GM12878 (cell line): ENCODE results near the gene OR51I2. TPM values are rescaled to one million over a fixed set of nuclear protein-coding genes. Genes with fewer than 3 reads are reported as not detected.

Source experiments
- ATAC-seq: fragments of 200-7000 bp; cut with Tn5 transposase; 3 replicates; pipeline ENCODE4 v1.9.1; 2020; ENCODE audit warnings: mild to moderate bottlenecking, moderate library complexity
- BruUV-seq: library from RNA; stranded (reverse); fragments of 400-500 nt; replicated peaks from 2 replicates; lab custom pipeline; 2021; lab: Mats Ljungman, UMichigan
- CTCF ChIA-PET: fragments of 300-600 bp; sonication (Branson Sonifier 250); formaldehyde crosslinking; extraction: SDS; loops from one replicate; lab custom pipeline; 2021; ENCODE audit warnings: inconsistent platforms; lab: Yijun Ruan, JAX
- POLR2A ChIA-PET: fragments of 350-600 bp; formaldehyde crosslinking; extraction: SDS; loops from one replicate; lab custom pipeline; 2021; ENCODE audit warnings: inconsistent platforms; lab: Charles Lee
- RAD21 ChIA-PET: fragments of 300-600 bp; sonication (Branson Sonifier 250); formaldehyde crosslinking; loops from one replicate; lab custom pipeline; 2023; ENCODE audit warnings: antibody characterized with exemption; ENCODE audit not compliant: unreplicated experiment; lab: Charles Lee
- SMC1A ChIA-PET: fragments of 300-600 bp; sonication (Branson Sonifier 250); formaldehyde crosslinking; loops from one replicate; lab custom pipeline; 2023; ENCODE audit not compliant: unreplicated experiment, uncharacterized antibody; lab: Charles Lee
- DNase-seq: peaks from one replicate; pipeline ENCODE4 v3.0.0-alpha.2; 2011; ENCODE audit warnings: low read depth, low spot score
- FAIRE-seq: peaks from 3 replicates; lab custom pipeline; 2011; peaks lifted over from hg19 to GRCh38; lab: Jason Lieb, UNC
- H2AFZ ChIP-seq: 2 replicates; pipeline ENCODE4 v1.6.0; 2011; ENCODE audit warnings: low read depth, low read length, control low read depth; ENCODE audit not compliant: control insufficient read depth
- H3K27ac ChIP-seq: 2 replicates; pipeline ENCODE4 v1.5.1; 2011; ENCODE audit warnings: control low read depth; ENCODE audit not compliant: control insufficient read depth, insufficient read depth
- H3K27me3 ChIP-seq, 2 experiments: replicated peaks in 1 of 2; 2 replicates each; pipeline versions ENCODE4 v1.6.0 to v1.6.1; 2011; ENCODE audit warnings: low read length in 1 of 2; ENCODE audit not compliant: control insufficient read depth in 2 of 2, insufficient read depth in 2 of 2
- H3K36me3 ChIP-seq, 2 experiments: 2 replicates each; pipeline ENCODE4 v1.5.1; 2011; ENCODE audit warnings: low read length in 1 of 2; ENCODE audit not compliant: control insufficient read depth in 2 of 2, insufficient read depth in 2 of 2
- H3K4me1 ChIP-seq: 2 replicates; pipeline ENCODE4 v1.6.1; 2011; ENCODE audit warnings: mild to moderate bottlenecking, low read length, moderate library complexity, mixed read lengths; ENCODE audit not compliant: control insufficient read depth, insufficient read depth
- H3K4me2 ChIP-seq: 2 replicates; pipeline ENCODE4 v1.6.0; 2011; ENCODE audit warnings: control low read depth; ENCODE audit not compliant: control insufficient read depth, insufficient read depth
- H3K4me3 ChIP-seq: fragments of 200-600 bp; sonication (generic); 2 replicates; pipeline ENCODE4 v1.5.1; 2016
- H3K79me2 ChIP-seq: 2 replicates; pipeline ENCODE4 v1.6.0; 2011; ENCODE audit warnings: low read length; ENCODE audit not compliant: control insufficient read depth, insufficient read depth
- H3K9ac ChIP-seq: 2 replicates; pipeline ENCODE4 v1.8.0; 2011; ENCODE audit warnings: low read length, control low read depth, mixed read lengths; ENCODE audit not compliant: control insufficient read depth, insufficient read depth
- H3K9me3 ChIP-seq: replicated peaks from 3 replicates; pipeline ENCODE4 v1.5.1; 2011; ENCODE audit warnings: mild to moderate bottlenecking, low read length; ENCODE audit not compliant: control insufficient read depth, insufficient read depth
- H4K20me1 ChIP-seq: 2 replicates; pipeline ENCODE4 v1.6.0; 2011; ENCODE audit not compliant: control insufficient read depth, insufficient read depth
- NR2C2 ChIP-seq: IDR thresholded peaks from 2 replicates; pipeline ENCODE4 v1.6.1; 2011; ENCODE audit warnings: borderline replicate concordance, low read depth; ENCODE audit not compliant: control insufficient read depth, insufficient read length
- PAX8 ChIP-seq: fragments of 450-650 bp; IDR thresholded peaks from 2 replicates; pipeline ENCODE4 v1.6.1; 2017; ENCODE audit warnings: mild to moderate bottlenecking, moderate library complexity
- RBBP5 ChIP-seq: fragments of 200-600 bp; sonication (generic); conservative IDR thresholded peaks from 2 replicates; pipeline ENCODE4 v1.6.1; 2016
- SIN3A ChIP-seq: IDR thresholded peaks from 2 replicates; pipeline ENCODE4 v1.6.1; 2012; ENCODE audit warnings: low read depth, low read length, improper control_type of control experiment
- ZSCAN29 ChIP-seq: fragments of 450-650 bp; IDR thresholded peaks from 2 replicates; pipeline ENCODE4 v1.6.1; 2017; ENCODE audit warnings: mild to moderate bottlenecking, moderate library complexity
- WGBS: methylation state at CpG from one replicate; pipeline ENCODE4 v1.1.6; 2016; ENCODE audit warnings: low lambda C conversion rate; ENCODE audit not compliant: insufficient replicate concordance, insufficient coverage; ENCODE audit errors: missing lambda C conversion rate; 5-methylcytosine and 5-hydroxymethylcytosine counted together
- in situ Hi-C: fragments of 300-500 bp; cut with MboI; formaldehyde crosslinking; loops from 9 replicates; pipeline ENCODE4 v1.14.3; 2018; ENCODE audit warnings: mixed read lengths
- intact Hi-C: fragments of 100-400 bp; cut with micrococcal nuclease; formaldehyde crosslinking; loops from one replicate; pipeline ENCODE4 v1.14.2; 2022; ENCODE audit not compliant: unreplicated experiment
- polyA plus RNA-seq, 11 experiments: library from polyadenylated mRNA; depleted of rRNA in 4 of 11; unstranded in 6 of 11; stranded (reverse) in 5 of 11; fragments of >200 nt; fragmentation: Nextera tagmentation in 4 of 11; fragmentation: Illumina TruSeq in 1 of 11; extraction: Ambion mirVana in 4 of 11; extraction: Trizol in 1 of 11; gene quantifications; 1 replicate in 1 of 11; 2 replicates in 10 of 11; pipeline versions ENCODE4 v1.2.1 to v1.2.3, GENCODE V29; 2011 to 2016; ENCODE audit warnings: inconsistent platforms in 2 of 11, missing spikeins in 2 of 11, low read depth in 1 of 11
- total RNA-seq, 4 experiments: library from RNA; depleted of rRNA in 3 of 4; stranded (reverse); fragments of >200 nt in 3 of 4; fragmentation: Illumina TruSeq in 1 of 4; extraction: Trizol in 1 of 4; gene quantifications; 2 replicates each; pipeline versions ENCODE4 v1.2.1 to v1.2.3, GENCODE V29; 2013 to 2021
- TF ChIP-seq, protein P1 (sequence below): fragments of 150-350 bp; IDR thresholded peaks from 2 replicates; pipeline ENCODE4 v1.6.1; 2016; ENCODE audit warnings: low read depth, low read length
- TF ChIP-seq, protein P2 (sequence below): fragments of 450-650 bp; conservative IDR thresholded peaks from 2 replicates; pipeline ENCODE4 v1.6.1; 2017; ENCODE audit warnings: mild to moderate bottlenecking, moderate library complexity
- TF ChIP-seq, protein P3 (sequence below): fragments of 450-650 bp; formaldehyde crosslinking; IDR thresholded peaks from 2 replicates; pipeline ENCODE4 v1.4.0; 2020; ENCODE audit warnings: mild to moderate bottlenecking, moderate library complexity
- TF ChIP-seq, protein P4 (sequence below): fragments of 450-650 bp; formaldehyde crosslinking; IDR thresholded peaks from 2 replicates; pipeline ENCODE4 v1.5.0; 2022; ENCODE audit warnings: mild to moderate bottlenecking, missing genetic modification characterization

OR51I2 gene
- total and polyA plus RNA-seq, 10 of the 15 experiments (the other 5 are each of a cell fraction or from before 2014, with no cell fraction given) = not detected

DNA sequence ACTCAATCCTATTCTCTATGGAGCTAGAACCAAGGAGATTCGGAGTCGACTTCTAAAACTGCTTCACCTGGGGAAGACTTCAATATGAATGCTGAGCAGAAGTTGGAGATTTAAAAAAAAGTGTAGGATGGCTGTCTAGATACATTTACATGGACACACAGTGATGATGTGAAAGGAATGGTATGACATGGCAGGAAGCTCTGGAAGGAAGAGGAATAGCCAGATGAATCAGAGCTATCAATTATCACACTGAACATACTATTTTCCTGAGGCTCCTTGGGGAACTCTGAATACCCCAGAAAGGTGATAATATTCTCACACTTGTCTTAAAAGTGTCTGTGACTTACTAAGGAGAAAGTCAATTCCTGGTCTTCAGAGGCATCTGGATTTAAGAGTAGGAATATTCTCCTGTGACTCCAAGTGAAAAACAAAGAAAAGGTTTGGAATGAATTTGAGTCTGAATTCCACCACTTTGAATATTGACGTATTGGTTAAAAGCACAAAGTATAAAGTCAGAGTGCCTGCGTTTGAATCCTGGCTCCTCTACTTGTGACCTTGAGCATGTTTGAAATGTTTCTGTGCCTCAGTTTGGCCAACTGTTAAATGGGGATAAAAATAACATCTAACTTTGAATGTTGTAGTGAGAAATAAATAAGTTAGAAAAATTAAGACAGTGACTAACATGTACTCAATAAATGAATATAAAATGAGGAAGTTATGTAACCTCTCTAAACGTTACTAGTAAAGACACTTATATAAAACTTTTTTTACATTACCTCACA is 40.6 kb downstream of the OR51I2 start:
- ChIA-PET RAD21 (no interaction called here), CTCF (interaction anchor here (0.6 to 1.1 kb wide), 2 partner anchors 13 kb away, joined by 4 read pairs; no protein-coding TSS in a partner anchor), POLR2A (no interaction called here), SMC1A (no interaction called here)
- WGBS = 9% methylated on average over 5 of the region's 5 CpGs
- Histone ChIP-seq H3K4me1 (no peaks in the 10 kb centered on the region), H3K79me2 (no peaks in the 10 kb centered on the region), H3K9ac (no peak overlapping the region), H3K4me3 (no peak overlapping the region), H3K27ac (no peak overlapping the region), H2AFZ (no peak overlapping the region), H3K9me3 (no peaks in the 10 kb centered on the region), H3K4me2 (no peak overlapping the region), H3K27me3 (no peaks in the 10 kb centered on the region; a peak in 1 of 4 replicates), H4K20me1 (no peaks in the 10 kb centered on the region), H3K36me3 (no peaks in the 10 kb centered on the region)
- ATAC-seq (no peak), DNase-seq (no peak), FAIRE-seq (no peak)
- in situ Hi-C loops (no loop called here), intact Hi-C loops (no loop called here)
- no TSS peak for BruUV-seq
- TF ChIP-seq PAX8 (no peak), ZSCAN29 (no peak), NR2C2 (no peak), RBBP5 (no peak), SIN3A (no peak)
- TF ChIP-seq, protein P1, sequence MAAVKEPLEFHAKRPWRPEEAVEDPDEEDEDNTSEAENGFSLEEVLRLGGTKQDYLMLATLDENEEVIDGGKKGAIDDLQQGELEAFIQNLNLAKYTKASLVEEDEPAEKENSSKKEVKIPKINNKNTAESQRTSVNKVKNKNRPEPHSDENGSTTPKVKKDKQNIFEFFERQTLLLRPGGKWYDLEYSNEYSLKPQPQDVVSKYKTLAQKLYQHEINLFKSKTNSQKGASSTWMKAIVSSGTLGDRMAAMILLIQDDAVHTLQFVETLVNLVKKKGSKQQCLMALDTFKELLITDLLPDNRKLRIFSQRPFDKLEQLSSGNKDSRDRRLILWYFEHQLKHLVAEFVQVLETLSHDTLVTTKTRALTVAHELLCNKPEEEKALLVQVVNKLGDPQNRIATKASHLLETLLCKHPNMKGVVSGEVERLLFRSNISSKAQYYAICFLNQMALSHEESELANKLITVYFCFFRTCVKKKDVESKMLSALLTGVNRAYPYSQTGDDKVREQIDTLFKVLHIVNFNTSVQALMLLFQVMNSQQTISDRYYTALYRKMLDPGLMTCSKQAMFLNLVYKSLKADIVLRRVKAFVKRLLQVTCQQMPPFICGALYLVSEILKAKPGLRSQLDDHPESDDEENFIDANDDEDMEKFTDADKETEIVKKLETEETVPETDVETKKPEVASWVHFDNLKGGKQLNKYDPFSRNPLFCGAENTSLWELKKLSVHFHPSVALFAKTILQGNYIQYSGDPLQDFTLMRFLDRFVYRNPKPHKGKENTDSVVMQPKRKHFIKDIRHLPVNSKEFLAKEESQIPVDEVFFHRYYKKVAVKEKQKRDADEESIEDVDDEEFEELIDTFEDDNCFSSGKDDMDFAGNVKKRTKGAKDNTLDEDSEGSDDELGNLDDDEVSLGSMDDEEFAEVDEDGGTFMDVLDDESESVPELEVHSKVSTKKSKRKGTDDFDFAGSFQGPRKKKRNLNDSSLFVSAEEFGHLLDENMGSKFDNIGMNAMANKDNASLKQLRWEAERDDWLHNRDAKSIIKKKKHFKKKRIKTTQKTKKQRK = no peak
- TF ChIP-seq, protein P2, sequence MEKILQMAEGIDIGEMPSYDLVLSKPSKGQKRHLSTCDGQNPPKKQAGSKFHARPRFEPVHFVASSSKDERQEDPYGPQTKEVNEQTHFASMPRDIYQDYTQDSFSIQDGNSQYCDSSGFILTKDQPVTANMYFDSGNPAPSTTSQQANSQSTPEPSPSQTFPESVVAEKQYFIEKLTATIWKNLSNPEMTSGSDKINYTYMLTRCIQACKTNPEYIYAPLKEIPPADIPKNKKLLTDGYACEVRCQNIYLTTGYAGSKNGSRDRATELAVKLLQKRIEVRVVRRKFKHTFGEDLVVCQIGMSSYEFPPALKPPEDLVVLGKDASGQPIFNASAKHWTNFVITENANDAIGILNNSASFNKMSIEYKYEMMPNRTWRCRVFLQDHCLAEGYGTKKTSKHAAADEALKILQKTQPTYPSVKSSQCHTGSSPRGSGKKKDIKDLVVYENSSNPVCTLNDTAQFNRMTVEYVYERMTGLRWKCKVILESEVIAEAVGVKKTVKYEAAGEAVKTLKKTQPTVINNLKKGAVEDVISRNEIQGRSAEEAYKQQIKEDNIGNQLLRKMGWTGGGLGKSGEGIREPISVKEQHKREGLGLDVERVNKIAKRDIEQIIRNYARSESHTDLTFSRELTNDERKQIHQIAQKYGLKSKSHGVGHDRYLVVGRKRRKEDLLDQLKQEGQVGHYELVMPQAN = no peak
- TF ChIP-seq, protein P3, sequence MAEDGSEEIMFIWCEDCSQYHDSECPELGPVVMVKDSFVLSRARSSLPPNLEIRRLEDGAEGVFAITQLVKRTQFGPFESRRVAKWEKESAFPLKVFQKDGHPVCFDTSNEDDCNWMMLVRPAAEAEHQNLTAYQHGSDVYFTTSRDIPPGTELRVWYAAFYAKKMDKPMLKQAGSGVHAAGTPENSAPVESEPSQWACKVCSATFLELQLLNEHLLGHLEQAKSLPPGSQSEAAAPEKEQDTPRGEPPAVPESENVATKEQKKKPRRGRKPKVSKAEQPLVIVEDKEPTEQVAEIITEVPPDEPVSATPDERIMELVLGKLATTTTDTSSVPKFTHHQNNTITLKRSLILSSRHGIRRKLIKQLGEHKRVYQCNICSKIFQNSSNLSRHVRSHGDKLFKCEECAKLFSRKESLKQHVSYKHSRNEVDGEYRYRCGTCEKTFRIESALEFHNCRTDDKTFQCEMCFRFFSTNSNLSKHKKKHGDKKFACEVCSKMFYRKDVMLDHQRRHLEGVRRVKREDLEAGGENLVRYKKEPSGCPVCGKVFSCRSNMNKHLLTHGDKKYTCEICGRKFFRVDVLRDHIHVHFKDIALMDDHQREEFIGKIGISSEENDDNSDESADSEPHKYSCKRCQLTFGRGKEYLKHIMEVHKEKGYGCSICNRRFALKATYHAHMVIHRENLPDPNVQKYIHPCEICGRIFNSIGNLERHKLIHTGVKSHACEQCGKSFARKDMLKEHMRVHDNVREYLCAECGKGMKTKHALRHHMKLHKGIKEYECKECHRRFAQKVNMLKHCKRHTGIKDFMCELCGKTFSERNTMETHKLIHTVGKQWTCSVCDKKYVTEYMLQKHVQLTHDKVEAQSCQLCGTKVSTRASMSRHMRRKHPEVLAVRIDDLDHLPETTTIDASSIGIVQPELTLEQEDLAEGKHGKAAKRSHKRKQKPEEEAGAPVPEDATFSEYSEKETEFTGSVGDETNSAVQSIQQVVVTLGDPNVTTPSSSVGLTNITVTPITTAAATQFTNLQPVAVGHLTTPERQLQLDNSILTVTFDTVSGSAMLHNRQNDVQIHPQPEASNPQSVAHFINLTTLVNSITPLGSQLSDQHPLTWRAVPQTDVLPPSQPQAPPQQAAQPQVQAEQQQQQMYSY (CRISPR knock-in tag) = no peak
- TF ChIP-seq, protein P4, sequence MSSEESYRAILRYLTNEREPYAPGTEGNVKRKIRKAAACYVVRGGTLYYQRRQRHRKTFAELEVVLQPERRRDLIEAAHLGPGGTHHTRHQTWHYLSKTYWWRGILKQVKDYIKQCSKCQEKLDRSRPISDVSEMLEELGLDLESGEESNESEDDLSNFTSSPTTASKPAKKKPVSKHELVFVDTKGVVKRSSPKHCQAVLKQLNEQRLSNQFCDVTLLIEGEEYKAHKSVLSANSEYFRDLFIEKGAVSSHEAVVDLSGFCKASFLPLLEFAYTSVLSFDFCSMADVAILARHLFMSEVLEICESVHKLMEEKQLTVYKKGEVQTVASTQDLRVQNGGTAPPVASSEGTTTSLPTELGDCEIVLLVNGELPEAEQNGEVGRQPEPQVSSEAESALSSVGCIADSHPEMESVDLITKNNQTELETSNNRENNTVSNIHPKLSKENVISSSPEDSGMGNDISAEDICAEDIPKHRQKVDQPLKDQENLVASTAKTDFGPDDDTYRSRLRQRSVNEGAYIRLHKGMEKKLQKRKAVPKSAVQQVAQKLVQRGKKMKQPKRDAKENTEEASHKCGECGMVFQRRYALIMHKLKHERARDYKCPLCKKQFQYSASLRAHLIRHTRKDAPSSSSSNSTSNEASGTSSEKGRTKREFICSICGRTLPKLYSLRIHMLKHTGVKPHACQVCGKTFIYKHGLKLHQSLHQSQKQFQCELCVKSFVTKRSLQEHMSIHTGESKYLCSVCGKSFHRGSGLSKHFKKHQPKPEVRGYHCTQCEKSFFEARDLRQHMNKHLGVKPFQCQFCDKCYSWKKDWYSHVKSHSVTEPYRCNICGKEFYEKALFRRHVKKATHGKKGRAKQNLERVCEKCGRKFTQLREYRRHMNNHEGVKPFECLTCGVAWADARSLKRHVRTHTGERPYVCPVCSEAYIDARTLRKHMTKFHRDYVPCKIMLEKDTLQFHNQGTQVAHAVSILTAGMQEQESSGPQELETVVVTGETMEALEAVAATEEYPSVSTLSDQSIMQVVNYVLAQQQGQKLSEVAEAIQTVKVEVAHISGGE = no peak
